GDM1 (cell line): Measurements from ENCODE around the gene SIVA1.
"Not testable (repeated sequence)": the region's sequence is repeated elsewhere in the genome, so short reads cannot be mapped to it uniquely, and the experiment has no call there.

Source experiments
- DNase-seq: peaks from one replicate; lab custom pipeline; 2025; lab: John Stamatoyannopoulos, UW

Gene SIVA1

GRCh38 chr14:104721505-104722431, 31.2 kb upstream of the SIVA1 start:
- DNase-seq, result no peak

GRCh38 chr14:104722938-104723650, 29.9 kb upstream of the SIVA1 start:
- DNase-seq, result no peak

GRCh38 chr14:104723651-104724406, 29.1 kb upstream of the SIVA1 start, which contains the start of gene ADSS1:
ADSS1 (plus strand) TSS chr14:104724229; CDS start chr14:104724271, 42 bp downstream.
- peak; percentile 29 for DNase-seq

DNA sequence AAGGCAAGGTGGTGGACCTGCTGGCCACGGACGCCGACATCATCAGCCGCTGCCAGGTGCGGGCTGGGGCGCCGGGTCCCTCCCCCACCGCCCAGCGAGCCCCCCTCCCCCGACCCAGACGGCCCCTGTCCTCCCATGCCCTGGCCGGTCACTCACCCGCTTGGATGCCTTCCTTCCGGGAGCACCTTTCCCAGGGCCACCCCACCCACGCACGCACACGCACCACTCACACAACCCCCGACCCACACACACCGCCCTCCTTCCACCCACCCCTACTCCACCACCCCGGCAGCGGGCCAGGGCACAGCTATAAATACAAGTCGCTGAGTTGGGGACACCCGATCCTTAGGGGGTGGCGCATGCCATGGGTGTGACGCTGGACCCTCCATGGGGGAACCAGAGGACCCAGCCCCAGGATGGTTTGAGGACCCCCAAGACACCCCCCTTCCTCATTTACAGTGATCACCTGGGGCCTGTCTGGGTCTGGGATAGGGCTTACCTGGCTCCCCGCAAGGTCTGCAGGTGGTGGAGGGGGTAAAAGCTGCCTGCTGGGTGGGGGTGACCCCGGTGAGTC, 28.5 kb upstream of the SIVA1 start:
- no peak for DNase-seq

GRCh38 chr14:104724981-104725771, 27.8 kb upstream of the SIVA1 start:
- DNase-seq, result no peak

DNA sequence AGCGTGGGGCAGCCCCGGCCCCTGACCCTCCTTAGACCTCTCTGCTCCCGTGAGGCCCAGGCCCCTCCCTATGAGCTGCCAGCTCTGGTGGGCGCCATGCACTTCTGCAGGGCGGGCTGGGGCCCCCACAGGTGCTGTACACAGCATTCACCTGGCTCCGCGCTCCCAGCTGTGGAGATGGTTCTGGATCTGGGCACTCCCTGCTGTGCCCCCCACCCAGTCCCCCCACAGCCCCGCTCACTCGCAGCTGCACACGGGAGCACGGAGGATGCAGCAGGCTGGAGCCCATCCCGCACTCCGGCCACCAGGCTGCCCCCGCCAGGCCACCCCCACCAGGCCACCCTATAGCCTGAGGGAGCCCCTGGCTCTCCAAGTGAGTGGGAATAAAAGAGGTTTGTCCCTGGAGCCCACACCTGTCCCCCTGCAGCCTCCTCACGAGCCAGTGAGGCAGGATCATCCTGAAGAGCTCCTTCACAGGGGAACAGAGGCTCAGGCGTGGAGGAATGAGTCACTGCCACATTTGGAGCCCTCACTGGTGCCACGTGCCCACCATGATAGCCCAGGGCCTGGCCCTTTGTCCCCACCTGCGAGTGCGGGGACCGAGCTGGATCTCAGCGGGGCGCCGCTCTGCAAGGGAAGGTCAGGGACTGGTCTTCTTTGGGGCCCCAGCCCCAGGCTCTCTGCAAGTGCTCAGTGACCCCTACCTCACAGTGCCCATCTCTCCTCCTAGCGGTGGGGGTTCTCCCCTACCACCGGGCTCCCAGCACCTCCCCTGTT, 27.0 kb upstream of the SIVA1 start:
- DNase-seq, result no peak

DNA sequence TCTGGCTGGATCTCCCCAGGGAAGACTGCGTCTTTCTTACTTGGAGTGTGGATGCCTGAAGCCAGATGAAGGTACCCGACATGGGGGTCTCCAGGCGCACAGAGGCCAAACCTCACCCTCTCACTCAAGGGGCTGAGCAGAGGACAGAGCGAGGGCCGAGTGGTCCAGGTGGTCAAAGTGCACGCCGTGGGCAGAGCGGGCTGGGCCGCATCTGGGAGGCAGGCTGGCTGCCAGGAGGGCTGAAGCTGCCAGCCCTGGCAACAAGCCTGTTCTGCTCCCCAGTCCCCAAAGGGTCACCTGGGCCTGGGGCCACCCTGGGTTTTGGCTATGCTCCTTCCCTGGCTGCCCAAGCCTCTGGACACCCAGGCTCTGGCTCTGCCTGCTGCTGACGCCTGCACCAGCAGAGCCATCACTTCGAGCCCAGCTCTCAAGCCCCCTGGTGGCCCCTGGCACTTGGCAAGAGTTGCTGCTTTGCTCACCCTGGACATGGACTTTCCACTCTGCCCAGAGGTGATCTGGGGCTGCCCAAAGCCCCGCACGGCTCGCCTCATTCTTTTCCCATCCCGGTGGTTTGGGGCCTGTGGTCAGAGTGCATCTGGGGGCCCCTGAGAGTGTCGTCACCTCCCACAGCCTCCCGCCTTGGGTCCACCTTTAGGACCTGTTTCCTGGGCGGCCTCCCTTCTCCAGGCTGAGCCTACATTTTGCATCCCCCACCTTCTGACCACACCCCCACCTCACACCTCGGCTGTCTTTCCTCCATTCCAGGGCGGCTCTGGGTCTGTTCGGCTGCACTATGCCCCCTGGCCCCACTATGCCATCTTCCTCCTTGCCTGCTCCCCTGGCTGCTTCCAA, 26.1 kb upstream of the SIVA1 start:
- DNase-seq, result no peak

DNA sequence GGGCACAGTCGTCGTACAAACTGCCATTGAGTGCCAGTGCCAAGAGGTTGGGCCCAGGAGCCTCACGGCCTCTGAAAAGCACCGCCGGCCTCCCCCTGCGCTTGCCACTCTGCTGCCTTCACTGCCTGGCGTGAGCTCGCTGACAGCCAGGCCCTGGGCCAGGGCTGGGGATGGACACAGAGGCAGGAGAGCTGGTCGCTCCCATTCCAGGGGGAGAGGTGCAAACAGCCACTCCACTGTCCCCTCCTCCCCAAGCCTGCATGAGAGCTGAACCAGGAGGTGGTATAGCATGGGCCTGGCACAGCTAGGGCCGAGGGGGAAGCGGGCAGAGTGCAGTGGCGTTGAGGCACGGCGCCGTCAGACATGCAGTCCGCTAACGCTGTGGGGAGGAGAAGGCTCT, 24.3 kb upstream of the SIVA1 start:
- no peak for DNase-seq

DNA sequence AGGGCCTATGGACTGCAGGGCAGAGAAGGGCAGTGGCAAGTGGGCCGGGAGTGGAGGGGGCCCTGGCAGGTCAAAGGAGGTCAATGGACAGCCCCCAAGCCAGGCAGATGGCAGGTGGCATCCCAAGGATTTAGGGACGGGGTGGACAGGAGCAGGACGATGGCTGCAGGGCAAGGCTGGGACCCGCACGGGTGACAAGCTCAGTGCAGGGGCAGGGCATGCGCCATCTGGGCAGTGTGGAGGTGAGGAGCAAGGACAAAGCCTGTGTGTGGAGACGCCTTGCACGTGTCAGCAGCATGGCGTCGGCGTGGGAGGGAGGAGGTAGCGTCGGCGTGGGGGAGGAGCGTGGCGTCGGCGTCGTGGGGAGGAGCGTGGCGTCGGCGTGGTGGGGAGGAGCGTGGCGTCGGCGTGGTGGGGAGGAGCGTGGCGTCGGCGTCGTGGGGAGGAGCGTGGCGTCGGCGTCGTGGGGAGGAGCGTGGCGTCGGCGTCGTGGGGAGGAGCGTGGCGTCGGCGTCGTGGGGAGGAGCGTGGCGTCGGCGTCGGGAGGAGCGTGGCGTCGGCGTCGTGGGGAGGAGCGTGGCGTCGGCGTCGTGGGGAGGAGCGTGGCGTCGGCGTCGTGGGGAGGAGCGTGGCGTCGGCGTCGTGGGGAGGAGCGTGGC, 23.6 kb upstream of the SIVA1 start:
- DNase-seq, result not testable (repeated sequence)

DNA sequence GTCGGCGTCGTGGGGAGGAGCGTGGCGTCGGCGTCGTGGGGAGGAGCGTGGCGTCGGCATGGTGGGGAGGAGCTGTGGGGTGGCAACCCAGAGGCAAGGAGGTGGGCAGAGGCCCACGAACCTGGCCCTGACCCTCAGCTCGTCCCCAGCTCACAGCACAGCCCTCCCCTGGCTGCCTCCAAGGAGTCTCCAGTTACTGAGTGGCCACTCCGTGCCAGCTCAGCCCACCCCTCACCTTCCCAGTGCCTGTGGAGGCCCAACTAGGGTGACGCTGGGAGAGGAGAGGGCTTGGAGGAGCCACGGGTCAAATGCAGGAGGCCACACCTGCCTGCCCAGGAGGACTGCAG, 23.1 kb upstream of the SIVA1 start:
- no peak for DNase-seq

- DNase-seq, result no peak
Measured at GRCh38 chr14:104730487-104730886, 22.5 kb upstream of the SIVA1 start.

DNA sequence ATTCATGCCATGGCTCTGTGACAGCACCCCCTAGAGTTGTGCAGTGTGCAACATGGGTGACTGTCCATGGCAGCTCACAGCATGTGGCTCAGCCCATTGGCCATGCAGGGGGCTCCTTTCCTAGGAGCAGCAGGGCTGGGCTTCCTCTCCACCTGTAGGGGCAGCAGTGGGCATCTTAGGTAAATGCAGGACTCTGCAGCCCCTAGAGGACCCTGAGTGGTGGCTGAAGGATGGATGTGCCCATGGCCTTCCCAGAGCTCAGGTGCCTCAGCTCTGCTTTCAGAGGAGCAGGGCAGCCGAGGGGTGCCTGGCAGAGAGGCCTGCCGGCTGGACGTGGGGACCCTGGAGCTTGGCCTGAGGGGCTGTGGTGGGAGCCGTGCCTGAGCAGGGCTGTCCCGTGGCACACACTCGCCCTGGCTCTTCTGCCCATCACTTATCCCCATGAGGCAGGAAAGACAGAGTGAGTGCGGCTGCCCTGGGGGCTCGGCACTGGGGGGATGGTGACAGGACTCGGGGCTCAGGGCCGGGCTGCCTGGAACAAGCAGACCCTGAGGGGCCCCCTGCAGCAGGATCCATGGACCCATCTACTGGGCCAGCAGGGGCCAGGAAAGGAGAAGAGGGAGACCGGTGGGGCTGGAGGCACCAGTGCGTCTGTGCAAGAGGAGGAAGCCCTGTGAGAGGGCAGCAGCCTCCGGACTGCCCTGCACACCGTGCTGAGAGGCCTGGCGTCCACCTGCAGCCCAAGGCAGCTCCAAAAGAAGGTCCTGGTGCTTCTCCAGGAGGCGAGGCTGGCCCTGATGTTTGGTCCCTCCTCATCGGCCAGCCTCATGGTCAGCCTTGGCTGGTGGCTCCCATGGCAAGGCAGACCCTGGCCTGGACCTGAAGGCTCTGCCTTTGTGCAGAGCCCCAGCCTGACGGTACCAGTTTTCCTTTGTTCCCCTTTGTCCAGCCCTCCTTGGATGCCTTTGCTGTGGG, 21.3 kb upstream of the SIVA1 start:
- DNase-seq, result no peak

- DNase-seq, result no peak
Measured at GRCh38 chr14:104732355-104732804, 20.6 kb upstream of the SIVA1 start.

DNA sequence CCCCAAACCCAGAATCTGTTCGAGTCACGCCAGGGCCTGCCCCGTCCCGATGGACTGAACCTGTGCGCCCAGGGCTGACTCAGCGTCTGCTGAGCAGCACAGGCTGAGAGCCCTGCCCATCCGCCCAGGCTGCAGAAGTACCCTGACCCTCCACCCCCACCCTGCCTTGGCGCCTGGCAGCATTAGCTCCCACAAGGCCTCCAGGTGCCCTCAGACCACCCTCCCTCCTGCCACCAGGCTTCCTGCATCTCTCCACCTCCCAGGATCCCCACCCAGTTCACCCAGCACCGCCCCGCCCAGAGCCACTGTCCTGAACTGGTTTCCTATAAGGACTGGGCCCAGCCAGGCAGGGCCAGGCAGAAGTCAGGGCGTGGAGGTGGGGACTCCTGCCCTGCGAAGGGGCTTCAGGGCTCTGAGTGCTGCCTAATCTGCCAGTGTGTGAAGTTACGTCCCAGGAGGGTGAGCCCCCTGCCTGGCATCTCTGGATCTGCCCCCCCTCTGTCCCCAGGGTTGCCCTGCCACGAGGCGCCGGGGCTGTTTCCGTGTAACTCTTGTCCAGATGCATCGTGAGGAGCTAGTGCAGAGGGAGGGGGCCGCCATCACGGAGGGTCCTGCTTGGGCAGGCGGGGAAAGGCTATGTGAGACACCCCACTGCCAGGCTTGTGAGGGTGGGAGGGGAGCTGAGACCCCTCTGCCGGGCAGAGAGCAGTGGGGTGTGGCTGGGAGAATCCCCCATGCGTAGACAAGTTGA, 19.8 kb upstream of the SIVA1 start:
- DNase-seq, result no peak

DNA sequence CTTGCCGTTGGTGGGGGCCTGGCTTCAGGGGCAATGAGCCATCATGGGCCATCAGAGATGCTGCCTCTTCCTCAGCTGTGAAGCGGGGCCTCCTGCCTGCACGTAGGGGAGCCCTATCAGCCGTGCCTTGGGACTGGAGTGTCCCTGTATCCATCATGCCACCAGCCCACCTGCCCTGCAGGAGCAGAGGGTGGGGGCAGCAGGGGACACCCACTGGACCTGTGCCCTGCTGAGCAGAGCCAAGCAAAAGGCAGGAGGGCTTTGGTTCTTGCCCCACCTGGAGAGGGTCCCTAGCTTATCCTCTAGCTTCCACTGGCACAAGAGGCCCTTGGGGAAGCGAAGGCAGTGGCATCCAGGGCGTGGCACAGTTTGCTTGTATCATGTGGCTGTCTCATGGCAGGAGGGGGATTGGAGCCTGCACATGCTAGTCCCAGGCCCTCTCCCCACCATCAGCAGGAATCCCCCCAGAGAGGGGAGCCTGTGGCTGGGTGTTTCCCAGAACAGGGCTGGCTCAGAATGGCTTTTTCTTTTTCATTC, 18.8 kb upstream of the SIVA1 start:
- DNase-seq, result no peak

- DNase-seq, result no peak
Measured at GRCh38 chr14:104734601-104734990, 18.4 kb upstream of the SIVA1 start.
